ENCODE data around the gene MTRFR. TPM values are rescaled to one million over a fixed set of nuclear protein-coding genes. Genes with fewer than 3 reads are reported as not detected.
"Not testable (repeated sequence)": the region's sequence is repeated elsewhere in the genome, so short reads cannot be mapped to it uniquely, and the experiment has no call there.

The MTRFR gene
- total and polyA plus RNA-seq, 2 experiments from 2014 or later, result 7.5 to 21.3 TPM

GRCh38 chr12:123245678-123246077 lies 12.4 kb downstream of the MTRFR start:
- no peaks in the 10 kb centered on the region; the same call in 1 of the 2 replicates for H3F3A ChIP-seq (ENCODE audit: insufficient read depth)
- in situ Hi-C loops (cut with MboI), result loop anchor here (25.0 kb wide), 1 partner anchor 383 kb away; no protein-coding TSS in a partner anchor
- WGBS, 2 experiments (ENCODE audit: low coverage in 1 of 2, low lambda C conversion rate in 2 of 2, missing lambda C conversion rate in 2 of 2), result 95 to 98% methylated on average over 3 of the region's 3 CpGs

GRCh38 chr12:123248129-123248528 lies 14.9 kb downstream of the MTRFR start:
- H3K36me3 ChIP-seq (ENCODE audit: low read depth); H2AFZ ChIP-seq; DNase-seq; H3K4me1 ChIP-seq (ENCODE audit: insufficient read depth); H3K27ac ChIP-seq; H3F3A ChIP-seq (ENCODE audit: insufficient read depth); H3K4me3 ChIP-seq; H3K9me3 ChIP-seq (ENCODE audit: low read depth); H3K9ac ChIP-seq; H4K20me1 ChIP-seq (ENCODE audit: insufficient read depth); H3K9me2 ChIP-seq (ENCODE audit: insufficient read depth); H3K27me3 ChIP-seq (replicated peaks; ENCODE audit: insufficient read depth); H3K4me2 ChIP-seq (ENCODE audit: unreplicated experiment): not testable (repeated sequence)
- peaks cover 78% of the 10 kb centered on the region for H3K79me2 ChIP-seq (ENCODE audit: insufficient read depth)
- in situ Hi-C loops (cut with MboI), result loop anchor here (25.0 kb wide), 1 partner anchor 386 kb away; no protein-coding TSS in a partner anchor
- WGBS, 2 experiments (ENCODE audit: low coverage in 1 of 2, low lambda C conversion rate in 2 of 2, missing lambda C conversion rate in 2 of 2), result 95 to 97% methylated on average over 2 of the region's 2 CpGs

More at GRCh38 chr12:123245678-123246077, 12.4 kb downstream of the MTRFR start:
- no peak for TF ChIP-seq EZH2 (IDR thresholded peaks at IDR 0.05; ENCODE audit: insufficient read depth, poor library complexity, severe bottlenecking)
- TF ChIP-seq EZH2phosphoT487 (IDR thresholded peaks at IDR 0.05; ENCODE audit: insufficient read depth, low read depth), result no peak
- H3K27ac ChIP-seq, result no peak overlapping the region
- H3K9me3 ChIP-seq (ENCODE audit: low read depth), result no peaks in the 10 kb centered on the region
- H3K27me3 ChIP-seq (replicated peaks; ENCODE audit: insufficient read depth), result no peaks in the 10 kb centered on the region
- no peaks in the 10 kb centered on the region for H4K20me1 ChIP-seq (ENCODE audit: insufficient read depth)
- H3K4me1 ChIP-seq (ENCODE audit: insufficient read depth), result no peaks in the 10 kb centered on the region
- peaks cover 60% of the 10 kb centered on the region for H3K79me2 ChIP-seq (ENCODE audit: insufficient read depth)
- no peak overlapping the region for H2AFZ ChIP-seq
- no peak overlapping the region for H3K4me3 ChIP-seq
- H3K9me2 ChIP-seq (ENCODE audit: insufficient read depth), result no peaks in the 10 kb centered on the region
- H3K4me2 ChIP-seq (ENCODE audit: unreplicated experiment), result no peak overlapping the region
- DNase-seq, result no peak
- H3K36me3 ChIP-seq (ENCODE audit: low read depth), result no peaks in the 10 kb centered on the region; the same call in 1 of the 2 replicates
- no peak overlapping the region for H3K9ac ChIP-seq

- not testable (repeated sequence) for H3K4me1 ChIP-seq (ENCODE audit: insufficient read depth); H3K27me3 ChIP-seq (replicated peaks; ENCODE audit: insufficient read depth); H3K9me3 ChIP-seq (ENCODE audit: low read depth); H2AFZ ChIP-seq; H3K27ac ChIP-seq; DNase-seq; H3K36me3 ChIP-seq (ENCODE audit: low read depth); H3K4me2 ChIP-seq (ENCODE audit: unreplicated experiment); H3F3A ChIP-seq (ENCODE audit: insufficient read depth); H3K9ac ChIP-seq; H4K20me1 ChIP-seq (ENCODE audit: insufficient read depth); H3K9me2 ChIP-seq (ENCODE audit: insufficient read depth); H3K4me3 ChIP-seq
- in situ Hi-C loops (cut with MboI), result loop anchor here (25.0 kb wide), 1 partner anchor 387 kb away; no protein-coding TSS in a partner anchor
- 92 to 95% methylated on average over 15 to 24 of the region's 26 CpGs for WGBS, 2 experiments (ENCODE audit: low coverage in 1 of 2, low lambda C conversion rate in 2 of 2, missing lambda C conversion rate in 2 of 2)
- peaks cover 89% of the 10 kb centered on the region for H3K79me2 ChIP-seq (ENCODE audit: insufficient read depth)
These were observed 15.9 kb downstream of the MTRFR start for GRCh38 chr12:123248996-123249741.

- Histone ChIP-seq H3K27ac (no peak overlapping the region), H3K9me3 (ENCODE audit: low read depth) (no peaks in the 10 kb centered on the region), H3K79me2 (ENCODE audit: insufficient read depth) (peaks cover 95% of the 10 kb centered on the region), H3K4me2 (ENCODE audit: unreplicated experiment) (no peak overlapping the region), H3K4me3 (no peak overlapping the region), H3K4me1 (ENCODE audit: insufficient read depth) (no peaks in the 10 kb centered on the region), H3K9me2 (ENCODE audit: insufficient read depth) (no peaks in the 10 kb centered on the region), H3K27me3 (replicated peaks; ENCODE audit: insufficient read depth) (no peaks in the 10 kb centered on the region), H3F3A (ENCODE audit: insufficient read depth) (0 out of 2 replicates have a peak, but pooled peaks cover 4% of the 10 kb centered on the region), H4K20me1 (ENCODE audit: insufficient read depth) (no peaks in the 10 kb centered on the region), H2AFZ (no peak overlapping the region), H3K36me3 (ENCODE audit: low read depth) (peaks cover 9% of the 10 kb centered on the region), H3K9ac (no peak overlapping the region)
- 93 to 96% methylated on average over 13 of the region's 13 CpGs for WGBS, 2 experiments (ENCODE audit: low coverage in 1 of 2, low lambda C conversion rate in 2 of 2, missing lambda C conversion rate in 2 of 2)
- TF ChIP-seq EZH2 (IDR thresholded peaks at IDR 0.05; ENCODE audit: insufficient read depth, poor library complexity, severe bottlenecking) (no peak), EZH2phosphoT487 (IDR thresholded peaks at IDR 0.05; ENCODE audit: insufficient read depth, low read depth) (no peak)
- no peak for DNase-seq
- in situ Hi-C loops (cut with MboI), result no loop called here
These were observed 17.5 kb downstream of the MTRFR start for GRCh38 chr12:123250471-123251383.
